H1 (cell line): ENCODE results near the gene GMNN. TPM values are rescaled to one million over a fixed set of nuclear protein-coding genes. Genes with fewer than 3 reads are reported as not detected.

Experiments
- CTCF ChIA-PET: fragments of 300-600 bp; sonication (Branson Sonifier 250); formaldehyde crosslinking; loops from one replicate; lab custom pipeline; 2021; ENCODE audit not compliant: partially characterized antibody; lab: Charles Lee
- POLR2A ChIA-PET: fragments of 300-600 bp; sonication (Branson Sonifier 250); formaldehyde crosslinking; loops from one replicate; lab custom pipeline; 2021; ENCODE audit warnings: inconsistent platforms; ENCODE audit not compliant: partially characterized antibody; lab: Charles Lee
- DNase-seq, 2 experiments: peaks; one replicate each; pipeline versions ENCODE4 v3.0.0 to v3.0.0-alpha.2; 2010 to 2022; ENCODE audit warnings: low spot score in 2 of 2, low read depth in 1 of 2, mixed read lengths in 1 of 2
- FAIRE-seq: peaks from 2 replicates; lab custom pipeline; 2011; peaks lifted over from hg19 to GRCh38; lab: Jason Lieb, UNC
- H2AFZ ChIP-seq: 2 replicates; pipeline ENCODE4 v1.8.1; 2012; ENCODE audit warnings: low read length, inconsistent platforms
- H2AK5ac ChIP-seq: 2 replicates; pipeline ENCODE4 v1.6.1; 2013; ENCODE audit warnings: low read depth, low read length
- H2BK120ac ChIP-seq: replicated peaks from 2 replicates; pipeline ENCODE3; 2013; ENCODE audit warnings: low read depth, low read length, inconsistent platforms
- H2BK12ac ChIP-seq: 2 replicates; pipeline ENCODE4 v1.6.1; 2013; ENCODE audit warnings: low read depth, low read length
- H2BK15ac ChIP-seq: 2 replicates; pipeline ENCODE4 v1.6.1; 2013; ENCODE audit warnings: low read length
- H2BK20ac ChIP-seq: 2 replicates; pipeline ENCODE4 v1.6.1; 2013; ENCODE audit warnings: low read length
- H2BK5ac ChIP-seq: 2 replicates; pipeline ENCODE4 v1.6.1; 2013; ENCODE audit warnings: low read depth, low read length
- H3K14ac ChIP-seq: 2 replicates; pipeline ENCODE4 v1.6.1; 2013; ENCODE audit warnings: inconsistent platforms; ENCODE audit not compliant: insufficient read length
- H3K18ac ChIP-seq: 2 replicates; pipeline ENCODE4 v1.6.1; 2013; ENCODE audit warnings: low read length; ENCODE audit errors: extremely low read depth
- H3K23ac ChIP-seq: 2 replicates; pipeline ENCODE4 v1.6.1; 2013; ENCODE audit warnings: inconsistent platforms; ENCODE audit not compliant: insufficient read length
- H3K23me2 ChIP-seq: 2 replicates; pipeline ENCODE4 v1.6.1; 2013; ENCODE audit warnings: low read depth, low read length
- H3K27ac ChIP-seq: 2 replicates; pipeline ENCODE4 v1.6.1; 2011; ENCODE audit warnings: low read depth, low read length, inconsistent platforms
- H3K27me3 ChIP-seq, 4 experiments: replicated peaks in 1 of 4; 1 replicate in 1 of 4; 2 replicates in 3 of 4; pipeline versions ENCODE4 v1.6.1 to v1.8.1; 2011 to 2013; ENCODE audit warnings: low read length in 3 of 4, mild to moderate bottlenecking in 3 of 4, inconsistent platforms in 2 of 4, mixed read lengths in 2 of 4, moderate library complexity in 1 of 4; ENCODE audit not compliant: control insufficient read depth in 3 of 4, insufficient read depth in 3 of 4; ENCODE audit errors: extremely low read depth in 1 of 4
- H3K36me3 ChIP-seq, 4 experiments: 2 replicates each; pipeline versions ENCODE4 v1.6.1 to v1.8.1; 2011 to 2013; ENCODE audit warnings: mild to moderate bottlenecking in 4 of 4, low read length in 3 of 4, moderate library complexity in 2 of 4, control low read depth in 1 of 4, inconsistent platforms in 1 of 4; ENCODE audit not compliant: insufficient read depth in 4 of 4, control insufficient read depth in 2 of 4
- H3K4ac ChIP-seq: replicated peaks from 2 replicates; pipeline ENCODE3; 2013; ENCODE audit warnings: low read length, low read depth, mixed read lengths, inconsistent platforms; ENCODE audit not compliant: insufficient read length
- H3K4me1 ChIP-seq, 4 experiments: replicated peaks in 1 of 4; 1 replicate in 1 of 4; 2 replicates in 3 of 4; pipeline versions ENCODE4 v1.6.1 to v1.8.1; 2011 to 2013; ENCODE audit warnings: low read length in 3 of 4, inconsistent platforms in 2 of 4, mixed read lengths in 1 of 4; ENCODE audit not compliant: insufficient read depth in 4 of 4, control insufficient read depth in 3 of 4
- H3K4me2 ChIP-seq, 2 experiments: 2 replicates each; pipeline versions ENCODE4 v1.6.1 to v1.8.1; 2011 to 2013; ENCODE audit warnings: low read depth in 2 of 2, low read length in 2 of 2, control low read depth in 1 of 2, inconsistent platforms in 1 of 2, mild to moderate bottlenecking in 1 of 2; ENCODE audit not compliant: insufficient read depth in 1 of 2
- H3K4me3 ChIP-seq, 4 experiments: fragments of 200-600, 300-600 bp in 1 of 4; sonication (generic), shearing (Covaris generic), sonication (Bioruptor Twin) in 1 of 4; 2 replicates each; pipeline versions ENCODE4 v1.5.1 to v1.8.1; 2011 to 2016; ENCODE audit warnings: low read length in 4 of 4, low read depth in 3 of 4, control low read depth in 2 of 4, inconsistent platforms in 2 of 4, mild to moderate bottlenecking in 2 of 4, mixed read lengths in 1 of 4, moderate library complexity in 1 of 4; ENCODE audit not compliant: insufficient read depth in 2 of 4; ENCODE audit errors: extremely low read depth in 1 of 4
- H3K56ac ChIP-seq: replicated peaks from 2 replicates; pipeline ENCODE3; 2013; ENCODE audit warnings: low read depth, mild to moderate bottlenecking, mixed read lengths, low read length, inconsistent platforms; ENCODE audit not compliant: insufficient read length
- H3K79me1 ChIP-seq: 2 replicates; pipeline ENCODE4 v1.6.1; 2013; ENCODE audit warnings: low read depth, low read length, control low read depth
- H3K79me2 ChIP-seq, 2 experiments: 2 replicates each; pipeline versions ENCODE4 v1.6.1 to v1.8.1; 2012 to 2013; ENCODE audit warnings: low read length in 2 of 2, mild to moderate bottlenecking in 2 of 2, inconsistent platforms in 1 of 2; ENCODE audit not compliant: insufficient read depth in 2 of 2, control insufficient read depth in 1 of 2
- H3K9ac ChIP-seq, 4 experiments: replicated peaks in 1 of 4; 1 replicate in 1 of 4; 2 replicates in 3 of 4; pipeline versions ENCODE4 v1.6.1 to v1.8.1; 2011 to 2013; ENCODE audit warnings: low read depth in 3 of 4, low read length in 3 of 4, control low read depth in 2 of 4, mild to moderate bottlenecking in 2 of 4, moderate library complexity in 2 of 4, inconsistent platforms in 1 of 4; ENCODE audit errors: extremely low read depth in 1 of 4
- H3K9me3 ChIP-seq, 2 experiments: 2 replicates each; pipeline versions ENCODE4 v1.6.1 to v1.8.1; 2012 to 2013; ENCODE audit warnings: mild to moderate bottlenecking in 2 of 2, moderate library complexity in 2 of 2, control low read depth in 1 of 2, inconsistent platforms in 1 of 2, low read depth in 1 of 2, low read length in 1 of 2, mixed read lengths in 1 of 2; ENCODE audit not compliant: insufficient read depth in 2 of 2
- H4K20me1 ChIP-seq, 2 experiments: replicated peaks in 1 of 2; 2 replicates each; pipeline versions ENCODE3 to v1.8.1; 2011 to 2013; ENCODE audit warnings: inconsistent platforms in 2 of 2, low read length in 2 of 2, mild to moderate bottlenecking in 1 of 2; ENCODE audit not compliant: insufficient read depth in 2 of 2, control insufficient read depth in 1 of 2
- H4K5ac ChIP-seq: 2 replicates; pipeline ENCODE4 v1.6.1; 2013; ENCODE audit warnings: low read length, low read depth, mixed read lengths, inconsistent platforms; ENCODE audit not compliant: insufficient read length
- H4K8ac ChIP-seq: 2 replicates; pipeline ENCODE4 v1.8.0; 2013; ENCODE audit warnings: mild to moderate bottlenecking, moderate library complexity, low read length, inconsistent platforms; ENCODE audit not compliant: insufficient read depth; ENCODE audit errors: extremely low read depth
- H4K91ac ChIP-seq: replicated peaks from 2 replicates; pipeline ENCODE3; 2013; ENCODE audit warnings: low read length, mixed read lengths, inconsistent platforms; ENCODE audit not compliant: insufficient read length
- PHF8 ChIP-seq: fragments of 200-600 bp; sonication (generic); conservative IDR thresholded peaks from 2 replicates; pipeline ENCODE4 v1.7.1; 2012; ENCODE audit warnings: low read depth, mild to moderate bottlenecking, inconsistent platforms, low read length, moderate library complexity
- polyA plus RNA-seq, 7 experiments: library from polyadenylated mRNA; depleted of rRNA in 3 of 7; stranded (reverse) in 5 of 7; unstranded in 2 of 7; fragments of >200 nt in 5 of 7; fragments of 200-250 nt in 2 of 7; gene quantifications; 1 replicate in 5 of 7; 2 replicates in 1 of 7; 4 replicates in 1 of 7; pipeline versions ENCODE4 v1.2.1 to v1.2.3, GENCODE V29; 2011 to 2013; ENCODE audit warnings: missing spikeins in 2 of 7, mixed read lengths in 2 of 7
- total RNA-seq: library from RNA; stranded (reverse); fragmentation: NEBNext Ultra II Directional; extraction: Animal tissue kit (Norgen Biotek cat#: 25700); gene quantifications from 2 replicates; pipeline ENCODE4 v1.2.1, GENCODE V29; 2021

The GMNN gene
- total and polyA plus RNA-seq, 2 of the 8 experiments (the other 6 are each of a cell fraction or from before 2014, with no cell fraction given): 65.9 to 101 TPM

DNA sequence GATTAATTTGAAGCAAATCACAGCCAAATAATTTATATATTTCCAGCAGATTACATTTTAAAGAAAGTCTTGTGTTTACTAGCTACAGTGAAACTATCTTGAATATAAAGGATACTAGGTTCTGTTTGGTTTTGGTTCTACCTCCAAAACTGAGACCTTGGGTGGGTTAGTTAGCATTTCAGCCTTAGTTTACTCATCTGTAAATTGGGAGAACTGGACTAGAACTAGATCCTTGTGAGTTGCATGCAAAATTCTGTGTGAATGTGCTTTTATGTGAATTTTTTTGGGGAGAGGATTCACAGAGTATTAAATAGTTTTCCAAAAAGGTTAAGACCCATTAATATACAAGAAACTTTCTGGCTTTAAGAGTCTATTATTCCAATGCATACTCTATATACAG, 4.1 kb downstream of the GMNN start:
- H3K9me3 ChIP-seq: no peaks in the 10 kb centered on the region
- no peak overlapping the region for H2BK20ac ChIP-seq
- H2BK12ac ChIP-seq: no peak overlapping the region
- no peak overlapping the region for H2BK15ac ChIP-seq
- no peak overlapping the region for H3K4me2 ChIP-seq
- no peak overlapping the region for H2BK5ac ChIP-seq
- no peak overlapping the region for H4K8ac ChIP-seq
- no peak for DNase-seq
- H3K27me3 ChIP-seq: no peaks in the 10 kb centered on the region
- no peak overlapping the region for H3K23ac ChIP-seq
- peaks cover 2% of the 10 kb centered on the region; the same call in 1 of the 2 replicates for H3K23me2 ChIP-seq
- H2BK120ac ChIP-seq: no peak overlapping the region
- H3K14ac ChIP-seq: no peak overlapping the region
- TF ChIP-seq PHF8: no peak
- ChIA-PET POLR2A (interaction anchor here (0.9 to 1.7 kb wide), 2 partner anchors 11 to 57 kb away, joined by 3 to 8 read pairs; no protein-coding TSS in a partner anchor), CTCF (interaction anchor here (0.7 to 1.2 kb wide), 2 partner anchors 27 to 800 kb away, joined by 3 to 4 read pairs; no protein-coding TSS in a partner anchor)
- H4K5ac ChIP-seq: no peak overlapping the region
- peaks cover 2 to 62% (median 25%) of the 10 kb centered on the region in 4 experiments; a peak in 5 of 8 replicates for H3K36me3 ChIP-seq
- no peak overlapping the region for H3K4me3 ChIP-seq
- H3K56ac ChIP-seq: no peak overlapping the region
- no peak overlapping the region for H2AK5ac ChIP-seq
- no peak overlapping the region for H3K18ac ChIP-seq
- H4K20me1 ChIP-seq: peaks cover 14 to 15% of the 10 kb centered on the region in 2 experiments
- H3K79me2 ChIP-seq: peaks cover 20 to 60% of the 10 kb centered on the region in 2 experiments
- no peaks in the 10 kb centered on the region; the same call in 1 of the 2 replicates for H3K79me1 ChIP-seq
- H3K27ac ChIP-seq: no peak overlapping the region
- peaks cover 0 to 7% (median 3%) of the 10 kb centered on the region in 4 experiments; a peak in 5 of 7 replicates for H3K4me1 ChIP-seq
- no peak for FAIRE-seq
- H3K4ac ChIP-seq: no peak overlapping the region
- no peak overlapping the region for H3K9ac ChIP-seq
- no peak overlapping the region for H4K91ac ChIP-seq
- H2AFZ ChIP-seq: no peak overlapping the region
